HEK293 (cell line): ENCODE data around the gene NUDT4.

Source experiments
- ATF2 ChIP-seq: fragments of 450-650 bp; formaldehyde crosslinking; IDR thresholded peaks from 2 replicates; pipeline ENCODE4 v1.5.1; 2016; ENCODE audit warnings: missing biosample characterization, missing genetic modification characterization, low read depth
- OVOL3 ChIP-seq: fragments of 450-650 bp; formaldehyde crosslinking; IDR thresholded peaks from 2 replicates; pipeline ENCODE4 v1.5.1; 2016; ENCODE audit warnings: missing biosample characterization, missing genetic modification characterization
- PRDM6 ChIP-seq: fragments of 450-650 bp; formaldehyde crosslinking; IDR thresholded peaks from 2 replicates; pipeline ENCODE4 v1.5.1; 2017; ENCODE audit warnings: missing biosample characterization, missing genetic modification characterization
- SALL2 ChIP-seq: fragments of 450-650 bp; formaldehyde crosslinking; IDR thresholded peaks from 2 replicates; pipeline ENCODE4 v1.5.0; 2017; ENCODE audit warnings: missing biosample characterization, mild to moderate bottlenecking, missing genetic modification characterization, borderline replicate concordance
- SP7 ChIP-seq: fragments of 450-650 bp; formaldehyde crosslinking; IDR thresholded peaks from 2 replicates; pipeline ENCODE4 v1.5.1; 2016; ENCODE audit warnings: missing biosample characterization, missing genetic modification characterization
- ZNF10 ChIP-seq: fragments of 450-650 bp; formaldehyde crosslinking; IDR thresholded peaks from 2 replicates; pipeline ENCODE4 v1.5.1; 2017; ENCODE audit warnings: missing biosample characterization, missing genetic modification characterization
- ZNF157 ChIP-seq: fragments of 450-650 bp; formaldehyde crosslinking; IDR thresholded peaks from 2 replicates; pipeline ENCODE4 v1.5.1; 2016; ENCODE audit warnings: missing biosample characterization, missing genetic modification characterization
- ZNF175 ChIP-seq: fragments of 450-650 bp; formaldehyde crosslinking; IDR thresholded peaks from 2 replicates; pipeline ENCODE4 v1.5.1; 2016; ENCODE audit warnings: missing biosample characterization, missing genetic modification characterization
- ZNF184 ChIP-seq: fragments of 450-650 bp; IDR thresholded peaks from 2 replicates; pipeline ENCODE4 v1.5.1; 2018; ENCODE audit warnings: missing biosample characterization, mild to moderate bottlenecking, missing genetic modification characterization
- ZNF292 ChIP-seq: fragments of 450-650 bp; formaldehyde crosslinking; IDR thresholded peaks from 2 replicates; pipeline ENCODE4 v1.5.1; 2016; ENCODE audit warnings: low read depth, missing biosample characterization, missing genetic modification characterization, borderline replicate concordance
- ZNF350 ChIP-seq: fragments of 450-650 bp; formaldehyde crosslinking; IDR thresholded peaks from 2 replicates; pipeline ENCODE4 v1.5.0; 2017; ENCODE audit warnings: missing biosample characterization, mild to moderate bottlenecking, missing genetic modification characterization
- ZNF426 ChIP-seq: fragments of 450-650 bp; formaldehyde crosslinking; IDR thresholded peaks from 2 replicates; pipeline ENCODE4 v1.5.1; 2017; ENCODE audit warnings: missing biosample characterization, missing genetic modification characterization, mild to moderate bottlenecking, inconsistent platforms, moderate library complexity
- ZNF501 ChIP-seq: fragments of 450-650 bp; formaldehyde crosslinking; IDR thresholded peaks from 2 replicates; pipeline ENCODE4 v1.5.1; 2016; ENCODE audit warnings: missing biosample characterization, missing genetic modification characterization
- ZNF580 ChIP-seq: fragments of 450-650 bp; formaldehyde crosslinking; IDR thresholded peaks from 2 replicates; pipeline ENCODE4 v1.5.1; 2016; ENCODE audit warnings: missing biosample characterization, missing genetic modification characterization
- ZNF645 ChIP-seq: fragments of 450-650 bp; formaldehyde crosslinking; IDR thresholded peaks from 2 replicates; pipeline ENCODE4; 2016; ENCODE audit warnings: missing biosample characterization, missing genetic modification characterization
- ZNF701 ChIP-seq: fragments of 450-650 bp; formaldehyde crosslinking; IDR thresholded peaks from 2 replicates; pipeline ENCODE4 v1.5.1; 2016; ENCODE audit warnings: missing biosample characterization, missing genetic modification characterization
- ZNF777 ChIP-seq: fragments of 450-650 bp; formaldehyde crosslinking; IDR thresholded peaks from 2 replicates; pipeline ENCODE4 v1.5.1; 2017; ENCODE audit warnings: missing biosample characterization, missing genetic modification characterization, borderline replicate concordance
- ZNF843 ChIP-seq: fragments of 450-650 bp; formaldehyde crosslinking; IDR thresholded peaks from 2 replicates; pipeline ENCODE4 v1.5.1; 2016; ENCODE audit warnings: missing biosample characterization, missing genetic modification characterization
- ZSCAN18 ChIP-seq: fragments of 450-650 bp; formaldehyde crosslinking; IDR thresholded peaks from 2 replicates; pipeline ENCODE4 v1.5.1; 2016; ENCODE audit warnings: missing biosample characterization, missing genetic modification characterization
- TF ChIP-seq, protein P1 (sequence below): fragments of 450-650 bp; formaldehyde crosslinking; conservative IDR thresholded peaks from 2 replicates; pipeline ENCODE4 v1.5.1; 2016; ENCODE audit warnings: low read depth, missing biosample characterization, missing genetic modification characterization
- TF ChIP-seq, protein P2 (sequence below): fragments of 450-650 bp; formaldehyde crosslinking; IDR thresholded peaks from 2 replicates; pipeline ENCODE4 v1.5.1; 2016; ENCODE audit warnings: missing biosample characterization, missing genetic modification characterization
- TF ChIP-seq, protein P3 (sequence below): fragments of 450-650 bp; formaldehyde crosslinking; IDR thresholded peaks from 2 replicates; pipeline ENCODE4 v1.5.1; 2016; ENCODE audit warnings: missing biosample characterization, missing genetic modification characterization

NUDT4 gene

DNA sequence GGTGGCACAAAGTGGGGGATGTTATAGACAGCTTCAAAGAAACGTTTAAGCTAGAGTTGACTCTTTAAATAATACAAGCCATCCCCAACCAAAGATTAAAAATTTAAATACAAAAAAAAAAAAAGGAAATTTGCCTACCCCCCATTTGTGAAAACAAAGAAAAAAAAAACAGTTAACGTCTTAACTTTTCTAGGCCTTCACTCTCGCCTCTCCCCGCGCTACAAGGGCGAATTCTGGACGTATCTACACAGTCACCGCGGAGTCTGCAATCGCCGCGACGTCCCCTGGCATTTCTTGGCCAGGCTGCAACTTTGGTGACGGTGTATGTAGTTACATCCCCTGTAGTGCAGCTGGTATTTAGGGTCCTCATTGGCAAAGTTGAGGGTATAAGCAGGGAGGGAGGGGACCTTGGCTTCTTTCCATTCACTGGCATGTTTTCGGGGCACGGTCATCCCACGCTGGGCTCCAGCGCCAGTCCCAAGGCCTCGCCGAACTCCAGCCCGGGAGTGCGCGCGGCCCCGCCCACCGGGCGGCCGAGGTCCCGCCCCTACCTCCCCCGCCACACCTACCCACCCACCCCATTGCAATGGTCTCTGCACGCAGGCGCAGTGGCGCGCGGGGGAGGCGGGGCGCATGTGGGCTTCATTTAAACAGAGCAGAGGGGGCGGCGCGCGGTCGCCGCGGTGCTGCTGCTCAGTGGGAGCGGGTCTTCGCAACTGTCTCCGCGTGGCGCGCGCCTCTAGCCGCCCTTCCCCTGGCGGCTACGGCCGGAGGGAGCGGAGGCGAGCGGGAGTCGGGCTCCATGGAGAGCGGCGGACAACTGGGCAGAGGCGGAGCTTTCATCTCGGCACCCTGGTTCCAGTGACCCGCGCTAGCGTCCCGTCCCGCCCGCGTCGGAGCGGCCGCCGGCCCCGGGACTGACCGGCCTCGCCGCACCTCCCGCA, at the start of gene NUDT4 (continued):
- TF ChIP-seq ATF2 (tag by site-specific recombination) (no peak), ZNF777 (tag by site-specific recombination) (no peak; the same call in 1 of the 2 replicates), SP7 (peak; percentile 47; the same call in 1 of the 2 replicates), ZNF580 (tag by site-specific recombination) (no peak), ZNF645 (tag by site-specific recombination) (no peak), ZNF157 (no peak), ZNF175 (tag by site-specific recombination) (no peak), ZNF10 (tag by site-specific recombination) (no peak; the same call in 1 of the 2 replicates), ZNF701 (tag by site-specific recombination) (no peak), ZNF843 (0 out of 2 replicates have a peak, but pooled peaks have one; percentile 18), ZNF350 (no peak), OVOL3 (tag by site-specific recombination) (0 out of 2 replicates have a peak, but pooled peaks have one; percentile 24), PRDM6 (tag by site-specific recombination) (no peak), ZNF426 (tag by site-specific recombination) (no peak), ZNF184 (tag by site-specific recombination) (no peak), ZSCAN18 (no peak), SALL2 (no peak), ZNF292 (tag by site-specific recombination) (no peak), ZNF501 (tag by site-specific recombination) (0 out of 2 replicates have a peak, but pooled peaks have one; percentile 31)
- TF ChIP-seq, protein P1, sequence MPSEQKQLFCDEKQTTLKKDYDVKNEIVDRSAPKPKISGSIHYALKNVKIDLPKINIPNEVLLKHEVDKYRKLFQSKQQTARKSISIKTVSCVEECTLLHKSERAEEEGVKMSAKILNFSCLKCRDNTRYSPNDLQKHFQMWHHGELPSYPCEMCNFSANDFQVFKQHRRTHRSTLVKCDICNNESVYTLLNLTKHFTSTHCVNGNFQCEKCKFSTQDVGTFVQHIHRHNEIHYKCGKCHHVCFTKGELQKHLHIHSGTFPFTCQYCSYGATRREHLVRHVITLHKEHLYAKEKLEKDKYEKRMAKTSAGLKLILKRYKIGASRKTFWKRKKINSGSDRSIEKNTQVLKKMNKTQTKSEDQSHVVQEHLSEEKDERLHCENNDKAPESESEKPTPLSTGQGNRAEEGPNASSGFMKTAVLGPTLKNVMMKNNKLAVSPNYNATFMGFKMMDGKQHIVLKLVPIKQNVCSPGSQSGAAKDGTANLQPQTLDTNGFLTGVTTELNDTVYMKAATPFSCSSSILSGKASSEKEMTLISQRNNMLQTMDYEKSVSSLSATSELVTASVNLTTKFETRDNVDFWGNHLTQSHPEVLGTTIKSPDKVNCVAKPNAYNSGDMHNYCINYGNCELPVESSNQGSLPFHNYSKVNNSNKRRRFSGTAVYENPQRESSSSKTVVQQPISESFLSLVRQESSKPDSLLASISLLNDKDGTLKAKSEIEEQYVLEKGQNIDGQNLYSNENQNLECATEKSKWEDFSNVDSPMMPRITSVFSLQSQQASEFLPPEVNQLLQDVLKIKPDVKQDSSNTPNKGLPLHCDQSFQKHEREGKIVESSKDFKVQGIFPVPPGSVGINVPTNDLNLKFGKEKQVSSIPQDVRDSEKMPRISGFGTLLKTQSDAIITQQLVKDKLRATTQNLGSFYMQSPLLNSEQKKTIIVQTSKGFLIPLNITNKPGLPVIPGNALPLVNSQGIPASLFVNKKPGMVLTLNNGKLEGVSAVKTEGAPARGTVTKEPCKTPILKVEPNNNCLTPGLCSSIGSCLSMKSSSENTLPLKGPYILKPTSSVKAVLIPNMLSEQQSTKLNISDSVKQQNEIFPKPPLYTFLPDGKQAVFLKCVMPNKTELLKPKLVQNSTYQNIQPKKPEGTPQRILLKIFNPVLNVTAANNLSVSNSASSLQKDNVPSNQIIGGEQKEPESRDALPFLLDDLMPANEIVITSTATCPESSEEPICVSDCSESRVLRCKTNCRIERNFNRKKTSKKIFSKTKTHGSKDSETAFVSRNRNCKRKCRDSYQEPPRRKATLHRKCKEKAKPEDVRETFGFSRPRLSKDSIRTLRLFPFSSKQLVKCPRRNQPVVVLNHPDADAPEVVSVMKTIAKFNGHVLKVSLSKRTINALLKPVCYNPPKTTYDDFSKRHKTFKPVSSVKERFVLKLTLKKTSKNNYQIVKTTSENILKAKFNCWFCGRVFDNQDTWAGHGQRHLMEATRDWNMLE (tag by site-specific recombination), result no peak
- TF ChIP-seq, protein P2, sequence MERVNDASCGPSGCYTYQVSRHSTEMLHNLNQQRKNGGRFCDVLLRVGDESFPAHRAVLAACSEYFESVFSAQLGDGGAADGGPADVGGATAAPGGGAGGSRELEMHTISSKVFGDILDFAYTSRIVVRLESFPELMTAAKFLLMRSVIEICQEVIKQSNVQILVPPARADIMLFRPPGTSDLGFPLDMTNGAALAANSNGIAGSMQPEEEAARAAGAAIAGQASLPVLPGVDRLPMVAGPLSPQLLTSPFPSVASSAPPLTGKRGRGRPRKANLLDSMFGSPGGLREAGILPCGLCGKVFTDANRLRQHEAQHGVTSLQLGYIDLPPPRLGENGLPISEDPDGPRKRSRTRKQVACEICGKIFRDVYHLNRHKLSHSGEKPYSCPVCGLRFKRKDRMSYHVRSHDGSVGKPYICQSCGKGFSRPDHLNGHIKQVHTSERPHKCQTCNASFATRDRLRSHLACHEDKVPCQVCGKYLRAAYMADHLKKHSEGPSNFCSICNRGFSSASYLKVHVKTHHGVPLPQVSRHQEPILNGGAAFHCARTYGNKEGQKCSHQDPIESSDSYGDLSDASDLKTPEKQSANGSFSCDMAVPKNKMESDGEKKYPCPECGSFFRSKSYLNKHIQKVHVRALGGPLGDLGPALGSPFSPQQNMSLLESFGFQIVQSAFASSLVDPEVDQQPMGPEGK (tag by site-specific recombination), result peak; percentile 75
- TF ChIP-seq, protein P3, sequence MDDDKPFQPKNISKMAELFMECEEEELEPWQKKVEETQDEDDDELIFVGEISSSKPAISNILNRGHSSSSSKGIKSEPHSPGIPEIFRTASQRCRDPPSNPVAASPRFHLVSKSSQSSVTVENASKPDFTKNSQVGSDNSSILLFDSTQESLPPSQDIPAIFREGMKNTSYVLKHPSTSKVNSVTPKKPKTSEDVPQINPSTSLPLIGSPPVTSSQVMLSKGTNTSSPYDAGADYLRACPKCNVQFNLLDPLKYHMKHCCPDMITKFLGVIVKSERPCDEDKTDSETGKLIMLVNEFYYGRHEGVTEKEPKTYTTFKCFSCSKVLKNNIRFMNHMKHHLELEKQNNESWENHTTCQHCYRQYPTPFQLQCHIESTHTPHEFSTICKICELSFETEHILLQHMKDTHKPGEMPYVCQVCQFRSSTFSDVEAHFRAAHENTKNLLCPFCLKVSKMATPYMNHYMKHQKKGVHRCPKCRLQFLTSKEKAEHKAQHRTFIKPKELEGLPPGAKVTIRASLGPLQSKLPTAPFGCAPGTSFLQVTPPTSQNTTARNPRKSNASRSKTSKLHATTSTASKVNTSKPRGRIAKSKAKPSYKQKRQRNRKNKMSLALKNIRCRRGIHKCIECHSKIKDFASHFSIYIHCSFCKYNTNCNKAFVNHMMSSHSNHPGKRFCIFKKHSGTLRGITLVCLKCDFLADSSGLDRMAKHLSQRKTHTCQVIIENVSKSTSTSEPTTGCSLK (tag by site-specific recombination), result no peak
